Globus pallidus (tissue), 1 donor: ENCODE measurements around the gene WWOX.

ENCODE experiments used
- DNase-seq: peaks from one replicate; pipeline ENCODE4 v3.0.0-alpha.2; 2015; ENCODE audit warnings: low spot score

Gene WWOX

GRCh38 chr16:79175286-79176057 is 1076.0 kb downstream of the WWOX start:
- DNase-seq = no peak

- DNase-seq = no peak
Measured at GRCh38 chr16:79177018-79177417, 1077.6 kb downstream of the WWOX start.

GRCh38 chr16:79181419-79181818 is 1082.0 kb downstream of the WWOX start:
- no peak for DNase-seq

- DNase-seq = no peak
Measured at GRCh38 chr16:79182616-79183015, 1083.2 kb downstream of the WWOX start.

GRCh38 chr16:79183571-79183970 is 1084.1 kb downstream of the WWOX start:
- no peak for DNase-seq

GRCh38 chr16:79184464-79185030 is 1085.1 kb downstream of the WWOX start:
- no peak for DNase-seq

GRCh38 chr16:79185711-79186110 is 1086.3 kb downstream of the WWOX start:
- DNase-seq = no peak

- DNase-seq = no peak
Measured at GRCh38 chr16:79186196-79186595, 1086.7 kb downstream of the WWOX start.

GRCh38 chr16:79188115-79188738 is 1088.8 kb downstream of the WWOX start:
- DNase-seq = no peak

GRCh38 chr16:79188739-79189122 is 1089.3 kb downstream of the WWOX start:
- no peak for DNase-seq

- no peak for DNase-seq
Measured at GRCh38 chr16:79190542-79190941, 1091.1 kb downstream of the WWOX start.

- no peak for DNase-seq
Measured at GRCh38 chr16:79191933-79192332, 1092.5 kb downstream of the WWOX start.

GRCh38 chr16:79192904-79193303 is 1093.5 kb downstream of the WWOX start:
- no peak for DNase-seq

GRCh38 chr16:79194291-79194690 is 1094.8 kb downstream of the WWOX start:
- no peak for DNase-seq

- no peak for DNase-seq
Measured at GRCh38 chr16:79195938-79196337, 1096.5 kb downstream of the WWOX start.

- no peak for DNase-seq
Measured at GRCh38 chr16:79201436-79201835, 1102.0 kb downstream of the WWOX start.

GRCh38 chr16:79202977-79203376 is 1103.5 kb downstream of the WWOX start:
- no peak for DNase-seq

- DNase-seq = no peak
Measured at GRCh38 chr16:79204486-79204885, 1105.0 kb downstream of the WWOX start.

GRCh38 chr16:79206889-79207288 is 1107.4 kb downstream of the WWOX start:
- DNase-seq = no peak

- peak; percentile 68 for DNase-seq
Measured at GRCh38 chr16:79209308-79209707, 1109.9 kb downstream of the WWOX start.

- no peak for DNase-seq
Measured at GRCh38 chr16:79210607-79211006, 1111.2 kb downstream of the WWOX start.

GRCh38 chr16:79211586-79211985 is 1112.1 kb downstream of the WWOX start:
- peak; percentile 56 for DNase-seq

- peak; percentile 49 for DNase-seq
Measured at GRCh38 chr16:79212114-79212791, 1112.8 kb downstream of the WWOX start.
